ENCODE measurements around the gene CREBBP.
A peak's percentile ranks its signal among the peaks of the same experiment; 100 is the strongest.

CREBBP gene

DNA sequence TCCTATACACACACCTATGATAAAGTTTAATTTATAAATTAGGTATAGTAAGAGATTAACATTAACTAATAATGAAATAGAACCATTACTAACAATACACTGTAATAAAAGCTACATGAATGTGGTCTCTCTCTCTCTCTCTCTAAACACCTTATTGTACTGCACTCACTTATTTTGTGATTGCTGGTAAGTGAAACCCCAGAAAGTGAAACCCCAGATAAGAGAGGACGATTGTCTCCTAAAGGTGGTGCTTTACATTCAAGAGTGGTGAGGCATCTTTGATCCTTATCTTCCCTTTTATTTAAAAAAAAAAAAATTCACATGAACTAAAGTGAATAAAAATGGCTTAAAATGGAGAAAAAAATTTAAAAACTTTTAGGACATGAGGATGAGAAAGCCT lies 83.0 kb downstream of the CREBBP start:
- peak overlapping the region; percentile 39; the same call in 1 of the 2 replicates for H3K4me3 ChIP-seq (ENCODE audit: low read depth, low read length)

DNA sequence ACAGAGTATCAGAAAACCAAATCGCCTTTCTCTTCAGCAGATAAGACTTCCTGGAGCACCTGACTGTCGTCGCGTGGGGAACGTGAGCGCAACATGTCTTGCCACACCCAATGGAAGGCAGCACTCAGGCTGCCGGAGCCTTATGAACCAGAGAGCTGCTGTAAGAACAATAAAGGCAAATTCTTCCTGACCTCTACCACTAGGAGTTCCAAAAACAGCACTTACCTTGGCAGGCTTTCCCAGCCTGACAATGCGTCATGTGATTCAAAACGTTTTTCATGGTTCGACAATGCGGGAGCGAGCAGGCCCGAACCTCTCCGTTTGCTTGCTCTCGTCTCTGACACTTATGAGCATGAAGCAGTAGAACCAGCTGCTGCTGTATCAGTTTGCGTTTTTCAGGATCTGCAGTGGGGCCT lies 87.3 kb downstream of the CREBBP start:
- Histone ChIP-seq H3K27me3 (ENCODE audit: insufficient read depth, low read length) (no peaks in the 10 kb centered on the region), H3K36me3 (ENCODE audit: insufficient read depth, low read length) (peaks cover 14% of the 10 kb centered on the region), H3K4me3 (ENCODE audit: low read depth, low read length) (no peak overlapping the region), H2AFZ (ENCODE audit: low read length, unreplicated experiment) (no peak overlapping the region), H3K4me1 (ENCODE audit: control insufficient read depth, insufficient read depth, low read length, unreplicated experiment) (peaks cover 6% of the 10 kb centered on the region), H3K79me2 (ENCODE audit: control insufficient read depth, insufficient read depth, low read length, unreplicated experiment) (peaks cover 44% of the 10 kb centered on the region), H3K27ac (ENCODE audit: low read depth, low read length) (no peak overlapping the region)

More for the DNA sequence above, 83.0 kb downstream of the CREBBP start:
- peaks cover 77% of the 10 kb centered on the region for H3K79me2 ChIP-seq (ENCODE audit: control insufficient read depth, insufficient read depth, low read length, unreplicated experiment)
- H3K36me3 ChIP-seq (ENCODE audit: insufficient read depth, low read length), result no peaks in the 10 kb centered on the region
- H3K4me1 ChIP-seq (ENCODE audit: control insufficient read depth, insufficient read depth, low read length, unreplicated experiment), result peaks cover 23% of the 10 kb centered on the region
- no peaks in the 10 kb centered on the region for H3K27me3 ChIP-seq (ENCODE audit: insufficient read depth, low read length)
- H3K27ac ChIP-seq (ENCODE audit: low read depth, low read length), result no peak overlapping the region
- H2AFZ ChIP-seq (ENCODE audit: low read length, unreplicated experiment), result no peak overlapping the region

DNA sequence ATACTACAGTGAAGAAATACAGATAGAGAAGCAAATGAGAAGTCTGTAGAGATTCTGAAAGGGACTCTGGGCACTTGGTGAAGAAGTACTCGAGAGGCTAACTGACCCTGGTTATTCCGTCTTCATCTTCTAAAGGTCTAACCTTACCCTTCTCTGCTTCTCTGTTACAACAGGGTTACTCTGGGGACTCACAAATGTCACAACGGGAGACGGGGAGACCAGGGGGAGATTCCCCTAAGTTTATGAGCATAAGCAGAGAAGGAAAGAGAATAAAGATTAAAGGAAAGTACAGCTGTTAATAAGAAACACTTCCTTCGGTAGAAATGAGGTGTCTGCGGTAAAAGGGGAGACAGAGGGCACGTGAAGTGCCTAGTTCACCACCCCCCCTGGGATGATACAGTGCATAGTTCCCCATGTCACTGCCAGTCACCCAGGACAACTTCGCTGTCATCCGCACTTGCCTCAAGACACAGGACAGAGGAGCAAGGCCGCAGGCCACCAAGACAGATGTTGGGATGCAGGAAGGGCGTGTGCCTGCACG lies 88.0 kb downstream of the CREBBP start:
- H3K4me1 ChIP-seq (ENCODE audit: control insufficient read depth, insufficient read depth, low read length, unreplicated experiment), result no peaks in the 10 kb centered on the region

DNA sequence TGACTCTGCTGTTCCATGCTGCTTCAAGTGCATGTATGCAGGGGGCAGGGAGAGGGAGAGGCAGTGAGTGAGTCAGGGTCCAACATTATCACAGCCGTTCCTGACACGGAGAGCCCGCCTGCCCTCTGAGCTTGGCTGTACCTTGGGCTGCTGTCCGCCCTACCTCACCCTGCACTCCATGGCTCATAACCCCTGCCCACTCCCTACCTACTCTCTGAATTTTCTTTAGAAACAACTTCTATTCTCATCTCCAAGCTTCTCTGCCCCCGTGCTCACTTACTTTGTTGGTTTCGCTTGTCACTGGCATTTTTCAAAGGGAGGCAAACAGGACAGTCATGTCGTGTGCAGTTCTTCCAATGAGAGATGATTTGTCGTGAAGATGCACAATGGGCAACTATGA lies 88.8 kb downstream of the CREBBP start:
- Histone ChIP-seq H3K27me3 (ENCODE audit: insufficient read depth, low read length) (no peaks in the 10 kb centered on the region), H3K27ac (ENCODE audit: low read depth, low read length) (no peak overlapping the region), H2AFZ (ENCODE audit: low read length, unreplicated experiment) (no peak overlapping the region), H3K36me3 (ENCODE audit: insufficient read depth, low read length) (peaks cover 14% of the 10 kb centered on the region), H3K79me2 (ENCODE audit: control insufficient read depth, insufficient read depth, low read length, unreplicated experiment) (peaks cover 31% of the 10 kb centered on the region), H3K4me1 (ENCODE audit: control insufficient read depth, insufficient read depth, low read length, unreplicated experiment) (no peaks in the 10 kb centered on the region), H3K4me3 (ENCODE audit: low read depth, low read length) (no peak overlapping the region)

More for the DNA sequence above, 88.0 kb downstream of the CREBBP start:
- Histone ChIP-seq H2AFZ (ENCODE audit: low read length, unreplicated experiment) (no peak overlapping the region), H3K4me3 (ENCODE audit: low read depth, low read length) (no peak overlapping the region), H3K36me3 (ENCODE audit: insufficient read depth, low read length) (peaks cover 14% of the 10 kb centered on the region), H3K79me2 (ENCODE audit: control insufficient read depth, insufficient read depth, low read length, unreplicated experiment) (peaks cover 38% of the 10 kb centered on the region), H3K27me3 (ENCODE audit: insufficient read depth, low read length) (no peaks in the 10 kb centered on the region), H3K27ac (ENCODE audit: low read depth, low read length) (no peak overlapping the region)

DNA sequence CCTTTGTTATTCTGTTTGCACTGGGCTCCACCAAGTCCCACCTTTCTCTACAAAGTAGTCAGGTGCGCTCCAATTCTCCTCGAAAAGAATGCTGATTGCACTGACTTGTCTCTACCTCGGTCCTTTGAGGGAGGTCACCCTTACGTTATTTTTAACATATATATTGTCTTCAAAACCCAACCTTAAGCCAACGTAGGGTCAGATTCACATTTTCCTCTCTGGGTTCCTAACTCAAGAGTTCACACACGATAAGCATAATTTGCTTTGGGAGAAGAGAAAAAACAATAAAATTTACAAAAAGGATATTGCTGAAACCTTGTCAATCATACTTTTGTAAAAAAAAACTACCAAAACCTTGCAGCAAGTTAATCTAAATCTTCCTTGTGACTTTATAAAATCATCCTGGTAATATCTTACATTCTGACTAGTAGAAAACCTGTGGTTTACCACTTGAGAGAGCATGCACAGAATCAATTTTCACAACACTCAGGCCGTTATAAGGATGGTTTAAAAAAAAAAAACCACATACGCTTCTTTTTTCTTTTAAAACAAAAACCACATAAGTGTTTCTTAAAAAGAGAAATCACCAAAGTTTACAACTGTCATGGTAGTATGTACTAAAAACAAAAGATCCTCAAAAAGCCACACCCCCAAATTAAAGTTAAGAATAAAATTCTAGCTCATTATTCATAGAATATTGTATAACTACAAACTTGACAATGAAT lies 91.0 kb downstream of the CREBBP start:
- peaks cover 14% of the 10 kb centered on the region for H3K36me3 ChIP-seq (ENCODE audit: insufficient read depth, low read length)
- H3K79me2 ChIP-seq (ENCODE audit: control insufficient read depth, insufficient read depth, low read length, unreplicated experiment), result peaks cover 18% of the 10 kb centered on the region
- H2AFZ ChIP-seq (ENCODE audit: low read length, unreplicated experiment), result no peak overlapping the region
- no peaks in the 10 kb centered on the region for H3K27me3 ChIP-seq (ENCODE audit: insufficient read depth, low read length)
- H3K4me1 ChIP-seq (ENCODE audit: control insufficient read depth, insufficient read depth, low read length, unreplicated experiment), result no peaks in the 10 kb centered on the region
- H3K27ac ChIP-seq (ENCODE audit: low read depth, low read length), result no peak overlapping the region
- no peak overlapping the region for H3K4me3 ChIP-seq (ENCODE audit: low read depth, low read length)

DNA sequence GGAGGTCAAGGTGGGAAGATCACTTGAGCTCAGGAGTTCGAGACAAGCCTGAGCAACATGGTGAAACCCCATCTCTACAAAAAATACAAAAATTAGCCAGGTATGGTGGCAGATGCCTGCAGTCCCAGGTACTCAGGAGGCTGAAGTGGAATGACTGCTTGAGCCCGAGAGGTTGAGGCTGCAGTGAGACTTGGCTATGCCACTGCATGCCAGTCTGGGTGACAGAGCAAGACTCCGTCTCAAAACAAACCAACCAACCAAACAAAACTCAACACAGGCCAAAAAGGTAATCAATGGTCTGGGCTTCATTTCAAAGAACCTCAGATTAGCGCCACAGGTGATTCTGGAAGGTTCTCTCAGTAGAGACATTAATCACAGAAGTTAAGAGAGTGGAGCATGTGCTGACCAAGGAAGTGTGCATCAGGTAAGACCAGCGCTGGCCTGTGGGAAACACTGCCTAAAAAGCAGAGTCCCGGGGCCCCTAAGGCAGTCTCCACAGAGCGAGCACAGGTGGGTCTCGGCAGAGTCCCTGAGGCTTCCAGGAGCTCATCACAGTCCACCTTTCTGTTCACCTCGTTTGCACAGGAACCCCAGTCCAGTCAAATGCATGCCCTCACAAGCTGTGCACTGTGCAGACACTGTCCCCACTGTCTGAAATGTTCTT lies 91.7 kb downstream of the CREBBP start:
- Histone ChIP-seq H3K27ac (ENCODE audit: low read depth, low read length) (no peak overlapping the region), H3K4me3 (ENCODE audit: low read depth, low read length) (no peak overlapping the region), H3K4me1 (ENCODE audit: control insufficient read depth, insufficient read depth, low read length, unreplicated experiment) (no peaks in the 10 kb centered on the region), H3K27me3 (ENCODE audit: insufficient read depth, low read length) (no peaks in the 10 kb centered on the region), H3K79me2 (ENCODE audit: control insufficient read depth, insufficient read depth, low read length, unreplicated experiment) (peaks cover 14% of the 10 kb centered on the region), H2AFZ (ENCODE audit: low read length, unreplicated experiment) (no peak overlapping the region), H3K36me3 (ENCODE audit: insufficient read depth, low read length) (peaks cover 14% of the 10 kb centered on the region)

DNA sequence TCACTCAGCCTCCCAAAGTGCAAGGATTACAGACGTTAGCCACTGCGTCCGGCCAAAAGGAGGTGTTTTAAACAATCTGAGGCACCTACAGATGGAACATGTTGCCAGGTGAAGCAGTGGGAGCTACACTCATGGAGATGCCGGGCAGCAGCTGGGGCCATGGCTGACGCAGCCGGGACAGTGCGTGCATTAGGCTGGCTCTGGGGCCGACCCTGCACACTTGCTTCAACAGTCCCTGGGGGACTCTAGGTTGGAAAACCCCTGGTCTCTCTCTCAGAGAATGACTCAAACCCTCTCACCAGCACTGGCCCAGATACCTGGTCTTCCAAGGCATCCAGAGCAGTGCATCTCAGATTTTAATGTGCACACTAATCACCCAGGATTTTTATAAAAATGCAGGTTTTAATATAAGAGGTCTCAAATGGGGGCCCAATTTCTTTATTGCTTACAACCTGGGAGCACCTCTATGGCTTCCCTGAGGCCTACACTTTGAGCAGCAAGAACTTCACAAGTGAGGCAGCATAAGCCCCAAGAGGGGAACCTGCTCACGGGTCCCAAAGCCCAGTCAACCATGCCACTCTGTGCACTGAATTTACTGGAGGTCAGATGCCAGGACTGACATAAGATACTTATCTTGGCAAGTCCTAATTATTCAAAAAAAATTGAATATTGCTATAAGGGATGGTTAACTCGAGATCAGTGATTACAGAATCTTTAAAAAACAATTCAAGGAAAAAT lies 92.4 kb downstream of the CREBBP start:
- no peak overlapping the region for H3K27ac ChIP-seq (ENCODE audit: low read depth, low read length)
- no peaks in the 10 kb centered on the region for H3K27me3 ChIP-seq (ENCODE audit: insufficient read depth, low read length)
- H3K4me3 ChIP-seq (ENCODE audit: low read depth, low read length), result no peak overlapping the region
- H3K4me1 ChIP-seq (ENCODE audit: control insufficient read depth, insufficient read depth, low read length, unreplicated experiment), result no peaks in the 10 kb centered on the region
- H3K36me3 ChIP-seq (ENCODE audit: insufficient read depth, low read length), result peaks cover 14% of the 10 kb centered on the region
- H3K79me2 ChIP-seq (ENCODE audit: control insufficient read depth, insufficient read depth, low read length, unreplicated experiment), result peaks cover 7% of the 10 kb centered on the region
- H2AFZ ChIP-seq (ENCODE audit: low read length, unreplicated experiment), result no peak overlapping the region

DNA sequence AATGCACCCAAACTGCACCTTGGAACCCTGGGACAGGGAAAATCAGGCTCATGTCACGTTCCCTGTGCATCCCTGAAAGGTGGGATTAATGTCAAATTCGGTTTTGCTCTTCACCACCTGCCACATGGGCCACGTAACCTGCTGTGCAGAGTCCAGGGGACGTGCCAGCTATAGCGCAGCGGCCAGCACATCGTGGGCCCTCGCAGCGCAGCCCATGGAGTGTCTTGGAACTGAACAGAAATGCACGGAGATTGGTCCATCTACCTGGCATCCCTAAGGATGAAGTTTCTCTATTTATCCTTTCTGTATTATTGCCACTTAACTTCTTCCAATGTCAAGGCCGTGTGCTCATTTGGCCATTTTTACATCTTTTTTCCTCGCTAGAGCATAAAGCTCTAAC lies 95.1 kb downstream of the CREBBP start:
- no peaks in the 10 kb centered on the region for H3K27me3 ChIP-seq (ENCODE audit: insufficient read depth, low read length)
- no peak overlapping the region for H3K4me3 ChIP-seq (ENCODE audit: low read depth, low read length)
- H3K79me2 ChIP-seq (ENCODE audit: control insufficient read depth, insufficient read depth, low read length, unreplicated experiment), result peaks cover 2% of the 10 kb centered on the region
- H3K36me3 ChIP-seq (ENCODE audit: insufficient read depth, low read length), result peaks cover 12% of the 10 kb centered on the region
- H2AFZ ChIP-seq (ENCODE audit: low read length, unreplicated experiment), result no peak overlapping the region
- H3K27ac ChIP-seq (ENCODE audit: low read depth, low read length), result no peak overlapping the region
- H3K4me1 ChIP-seq (ENCODE audit: control insufficient read depth, insufficient read depth, low read length, unreplicated experiment), result no peaks in the 10 kb centered on the region

DNA sequence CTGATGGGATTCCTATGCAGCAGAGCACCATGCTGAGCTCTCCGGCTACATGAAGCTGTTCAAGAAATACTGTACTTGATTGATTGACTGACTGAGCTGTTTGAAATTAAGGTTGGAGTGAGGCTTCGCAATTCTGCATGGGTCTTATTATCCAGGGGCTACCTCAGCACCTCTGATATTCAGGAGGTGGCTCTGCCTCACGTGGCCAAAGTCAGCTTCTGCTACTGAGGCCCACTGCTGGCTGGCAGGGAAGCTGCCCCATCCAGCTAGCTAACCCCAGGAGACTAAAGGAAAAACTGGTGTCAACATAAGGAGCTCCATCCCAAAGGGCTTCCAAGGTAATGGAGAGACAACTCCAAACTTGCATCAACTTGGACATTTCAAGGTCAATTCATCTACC lies 97.0 kb downstream of the CREBBP start:
- no peak overlapping the region for H3K4me3 ChIP-seq (ENCODE audit: low read depth, low read length)
- no peak overlapping the region for H2AFZ ChIP-seq (ENCODE audit: low read length, unreplicated experiment)
- H3K79me2 ChIP-seq (ENCODE audit: control insufficient read depth, insufficient read depth, low read length, unreplicated experiment), result peaks cover 2% of the 10 kb centered on the region
- no peaks in the 10 kb centered on the region for H3K4me1 ChIP-seq (ENCODE audit: control insufficient read depth, insufficient read depth, low read length, unreplicated experiment)
- H3K27me3 ChIP-seq (ENCODE audit: insufficient read depth, low read length), result no peaks in the 10 kb centered on the region
- peaks cover 9% of the 10 kb centered on the region; the same call in 1 of the 2 replicates for H3K36me3 ChIP-seq (ENCODE audit: insufficient read depth, low read length)
- H3K27ac ChIP-seq (ENCODE audit: low read depth, low read length), result no peak overlapping the region

DNA sequence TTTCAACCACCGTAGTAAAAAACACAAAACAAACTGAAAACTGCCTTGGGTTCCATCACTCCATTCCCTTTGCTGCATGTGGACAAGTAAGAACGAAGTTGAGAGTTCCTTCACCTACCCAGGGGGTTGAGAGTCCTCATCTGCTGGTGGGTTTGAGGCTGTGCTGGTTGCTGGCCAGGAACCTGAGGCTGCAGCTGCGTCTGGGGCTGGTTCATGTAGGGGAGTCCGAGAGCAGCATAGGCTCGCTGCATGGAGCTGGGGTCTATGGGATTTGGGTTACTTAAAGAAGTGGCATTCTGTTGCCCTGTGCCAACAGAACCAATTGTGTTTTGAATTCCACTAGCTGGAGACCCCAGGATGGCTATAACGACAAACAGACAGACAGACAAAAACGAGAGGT lies 97.9 kb downstream of the CREBBP start:
- H3K4me3 ChIP-seq (ENCODE audit: low read depth, low read length), result no peak overlapping the region
- H2AFZ ChIP-seq (ENCODE audit: low read length, unreplicated experiment), result no peak overlapping the region
- H3K27me3 ChIP-seq (ENCODE audit: insufficient read depth, low read length), result no peaks in the 10 kb centered on the region
- no peaks in the 10 kb centered on the region for H3K4me1 ChIP-seq (ENCODE audit: control insufficient read depth, insufficient read depth, low read length, unreplicated experiment)
- H3K36me3 ChIP-seq (ENCODE audit: insufficient read depth, low read length), result peaks cover 14% of the 10 kb centered on the region
- H3K79me2 ChIP-seq (ENCODE audit: control insufficient read depth, insufficient read depth, low read length, unreplicated experiment), result peaks cover 2% of the 10 kb centered on the region
- no peak overlapping the region for H3K27ac ChIP-seq (ENCODE audit: low read depth, low read length)
